Epithelial cell of proximal tubule (primary cell): ENCODE results near the gene MARCOL. TPM values are rescaled to one million over a fixed set of nuclear protein-coding genes. Genes with fewer than 3 reads are reported as not detected.

Experiments used
- DNase-seq: peaks from one replicate; pipeline ENCODE4 v3.0.0-alpha.2; 2011; ENCODE audit warnings: low read depth
- H3K4me3 ChIP-seq: 2 replicates; pipeline ENCODE4 v1.5.1; 2011; ENCODE audit warnings: low read depth, mild to moderate bottlenecking, low read length
- CTCF ChIP-seq: conservative IDR thresholded peaks from 2 replicates; pipeline ENCODE4 v1.5.1; 2012; ENCODE audit warnings: low read depth, mild to moderate bottlenecking, low read length
- total RNA-seq: library from RNA; depleted of rRNA; stranded (reverse); fragments of >200 nt; gene quantifications from 2 replicates; pipeline ENCODE4 v1.2.3, GENCODE V29; 2015

MARCOL gene
- total RNA-seq, 1 donor from 2014 or later: not detected

- DNase-seq: no peak
- no peak for TF ChIP-seq CTCF
- H3K4me3 ChIP-seq: no peak overlapping the region
Observed at GRCh38 chr5:148205865-148206264, 32.5 kb upstream of the MARCOL start.

GRCh38 chr5:148206620-148207019, 31.7 kb upstream of the MARCOL start:
- DNase-seq: no peak
- no peak overlapping the region for H3K4me3 ChIP-seq
- no peak for TF ChIP-seq CTCF

GRCh38 chr5:148208226-148208625, 30.1 kb upstream of the MARCOL start:
- no peak for DNase-seq
- no peak overlapping the region for H3K4me3 ChIP-seq
- no peak for TF ChIP-seq CTCF

GRCh38 chr5:148209151-148209770, 29.1 kb upstream of the MARCOL start:
- no peak overlapping the region for H3K4me3 ChIP-seq
- no peak for TF ChIP-seq CTCF
- no peak for DNase-seq

- no peak for TF ChIP-seq CTCF
- no peak overlapping the region for H3K4me3 ChIP-seq
- no peak for DNase-seq
Observed at GRCh38 chr5:148214665-148215185, 23.6 kb upstream of the MARCOL start.

GRCh38 chr5:148221508-148221907, 16.8 kb upstream of the MARCOL start:
- DNase-seq: no peak
- TF ChIP-seq CTCF: no peak
- H3K4me3 ChIP-seq: no peak overlapping the region

GRCh38 chr5:148224117-148224742, 14.1 kb upstream of the MARCOL start:
- no peak for DNase-seq
- no peak overlapping the region for H3K4me3 ChIP-seq
- no peak for TF ChIP-seq CTCF
